GM21528 (cell line): ENCODE results near the gene CANT1.

Experiments used
- ATAC-seq: cut with Tn5 transposase; IDR thresholded peaks from one replicate; pipeline ENCODE4 v1.9.1; 2021; ENCODE audit warnings: mild to moderate bottlenecking, moderate library complexity; ENCODE audit not compliant: unreplicated experiment, low FRiP score

Gene CANT1

DNA sequence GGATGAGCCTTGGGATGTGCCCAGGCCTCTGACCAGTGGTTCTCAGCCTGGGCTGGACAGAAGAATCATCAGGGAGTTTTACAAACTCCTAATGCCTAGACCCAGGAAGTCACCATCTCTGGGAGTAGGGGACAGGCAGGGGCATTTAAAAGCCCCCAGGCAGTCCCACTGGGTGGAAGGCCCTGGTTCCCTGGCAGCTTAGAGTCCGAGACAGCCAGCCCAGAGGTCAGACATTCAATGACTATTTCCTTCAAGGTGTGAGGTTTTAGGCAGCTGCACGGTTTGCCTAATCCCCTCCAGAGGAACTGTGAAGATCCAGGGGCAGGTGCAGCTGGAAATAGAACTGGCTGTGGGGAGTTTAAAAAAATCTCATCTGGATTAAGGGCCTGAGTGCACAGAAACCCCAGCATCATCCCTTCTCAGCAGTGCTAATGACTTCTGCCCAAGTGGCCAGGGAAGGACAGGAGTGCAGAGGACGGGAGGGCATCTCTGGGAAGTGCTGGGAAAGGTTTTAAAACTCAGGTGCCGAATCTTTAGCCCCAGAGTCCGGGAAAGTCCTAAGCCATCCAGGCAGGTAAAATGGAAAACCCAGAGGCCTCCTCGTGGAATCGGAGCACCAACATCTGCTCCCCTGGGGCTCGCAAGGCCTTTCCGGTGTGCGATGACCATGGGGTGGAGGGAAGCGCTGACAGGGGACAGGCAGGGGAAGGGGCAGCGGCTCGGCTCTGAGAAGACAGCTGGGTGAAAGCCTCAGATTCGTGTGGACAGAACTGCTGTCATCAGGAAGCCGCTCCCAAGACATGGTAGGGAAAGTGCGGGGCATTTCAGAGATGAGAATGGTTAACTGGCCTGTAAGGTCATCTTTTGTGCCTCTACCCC, 28.3 kb downstream of the CANT1 start:
- no peak for ATAC-seq

DNA sequence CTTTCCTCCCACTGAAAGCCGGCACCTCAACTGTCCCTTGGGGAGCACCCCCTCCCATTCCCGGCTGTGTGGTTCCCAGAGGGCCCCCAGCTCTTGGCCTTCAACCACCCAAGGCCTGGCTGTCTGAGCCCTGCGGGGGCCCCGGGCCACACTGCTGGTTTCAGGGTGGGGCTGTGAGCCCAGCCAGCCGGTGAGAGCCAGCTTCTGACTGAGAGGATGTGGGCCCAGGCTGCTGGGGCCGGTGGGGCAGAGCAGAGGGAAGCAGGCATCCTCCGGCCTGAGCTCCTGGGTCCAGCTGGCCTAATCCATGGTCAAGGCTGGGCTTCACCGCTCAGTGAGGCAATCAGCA, 29.0 kb downstream of the CANT1 start:
- ATAC-seq = no peak

DNA sequence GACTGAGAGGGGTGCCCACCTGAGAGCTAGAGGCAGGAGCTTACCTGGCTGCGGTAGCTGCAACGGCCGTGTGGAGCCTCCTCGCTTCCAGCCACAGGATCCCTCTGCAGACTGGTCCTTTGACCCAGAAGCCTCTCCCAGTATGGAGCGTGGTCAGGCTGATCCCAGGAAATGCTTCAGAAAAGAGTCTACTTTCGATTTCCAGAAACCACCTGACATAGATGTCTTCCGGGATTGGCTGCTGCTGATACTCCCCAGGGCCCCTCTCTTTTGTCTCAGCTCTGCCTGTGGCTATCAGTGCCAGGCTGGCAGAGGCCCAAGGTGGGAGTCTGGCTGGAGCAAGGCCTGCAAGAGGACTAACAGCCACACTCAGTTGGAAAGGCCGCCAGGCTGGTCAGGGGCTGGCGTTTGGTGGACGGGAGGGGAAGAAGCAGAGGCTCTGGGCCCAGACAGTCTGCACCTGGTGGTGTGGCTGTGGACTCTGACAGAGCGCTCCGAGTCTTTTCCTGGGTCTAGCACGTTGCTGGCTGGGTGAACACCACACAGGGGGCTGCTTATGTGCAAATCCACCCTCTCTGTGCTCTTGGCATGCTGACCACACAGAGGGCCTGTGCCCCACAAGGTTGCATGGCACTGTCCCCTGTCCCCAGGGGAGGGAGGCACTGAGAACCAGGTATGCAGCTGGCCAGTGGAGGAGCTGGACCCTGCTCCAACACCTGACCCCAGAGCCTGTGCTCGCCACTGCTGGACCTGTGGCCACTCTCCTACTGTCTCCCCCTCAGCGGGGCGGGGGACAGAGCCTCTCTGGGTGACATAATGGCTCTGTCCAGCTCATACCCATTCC, 29.6 kb downstream of the CANT1 start, which contains the start of gene LGALS3BP:
Gene LGALS3BP (minus strand): TSS at position 144 of the 844 bp plus-strand sequence. CDS start 2,732 bp downstream, outside the sequence.
- no peak for ATAC-seq

DNA sequence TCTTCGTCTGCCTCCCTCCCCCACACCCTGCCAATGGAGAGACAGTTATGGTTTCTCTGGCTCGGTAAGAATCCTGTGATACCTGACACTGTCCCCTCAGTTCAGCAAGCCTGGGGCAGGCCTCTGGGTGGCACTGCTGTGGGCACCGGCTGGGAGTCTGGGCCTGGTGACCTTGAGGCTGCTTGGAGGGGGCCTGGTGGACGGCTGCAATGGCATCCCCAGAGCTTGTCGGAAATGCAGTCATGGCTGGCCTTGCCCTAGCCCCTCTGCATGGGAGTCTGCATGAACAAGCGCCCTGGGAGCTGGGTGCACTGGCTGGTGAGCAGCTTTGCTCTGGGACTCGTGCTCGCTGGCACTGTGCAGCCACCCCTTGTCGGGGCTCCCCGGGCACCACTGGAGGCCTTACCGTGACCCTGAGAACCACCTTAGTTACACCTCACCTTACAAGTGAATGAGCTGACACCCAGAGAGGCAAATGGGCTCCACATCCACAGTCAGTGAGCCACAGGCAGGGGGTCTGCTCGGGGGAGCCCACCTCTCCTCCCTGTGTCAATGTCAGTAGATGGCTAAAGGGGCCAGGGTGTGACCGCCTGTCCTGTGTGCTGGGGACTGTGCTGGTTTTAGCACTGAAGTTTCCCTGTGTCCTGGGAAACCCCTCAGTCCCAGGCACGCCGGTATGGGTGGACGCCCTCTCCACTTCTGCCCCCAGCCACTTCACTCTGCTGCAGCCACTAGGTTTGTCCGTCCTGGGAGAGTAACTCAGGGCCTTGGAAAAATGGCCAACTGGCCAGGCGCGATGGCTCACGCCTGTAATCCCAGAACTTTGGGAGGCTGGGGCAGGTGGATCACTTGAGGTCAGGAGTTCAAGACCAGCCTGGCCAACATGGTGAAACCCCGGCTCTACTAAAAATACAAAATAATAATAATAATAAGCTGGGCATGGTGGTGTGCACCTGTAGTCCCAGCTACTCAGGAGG, 31.3 kb downstream of the CANT1 start:
- no peak for ATAC-seq

DNA sequence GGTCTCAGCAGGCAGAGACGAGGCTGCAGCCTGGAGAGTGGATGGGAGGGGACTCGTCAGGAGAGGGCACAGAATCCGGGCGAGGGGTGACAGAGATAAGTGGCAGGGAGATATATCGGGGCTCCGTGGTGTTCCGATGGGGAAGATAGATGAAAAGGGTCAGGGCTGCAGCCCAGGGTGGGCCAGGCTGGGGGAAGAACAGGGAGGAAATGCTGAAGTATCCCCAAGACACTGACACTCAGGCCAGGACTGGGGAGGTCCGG, 32.0 kb downstream of the CANT1 start:
- no peak for ATAC-seq

DNA sequence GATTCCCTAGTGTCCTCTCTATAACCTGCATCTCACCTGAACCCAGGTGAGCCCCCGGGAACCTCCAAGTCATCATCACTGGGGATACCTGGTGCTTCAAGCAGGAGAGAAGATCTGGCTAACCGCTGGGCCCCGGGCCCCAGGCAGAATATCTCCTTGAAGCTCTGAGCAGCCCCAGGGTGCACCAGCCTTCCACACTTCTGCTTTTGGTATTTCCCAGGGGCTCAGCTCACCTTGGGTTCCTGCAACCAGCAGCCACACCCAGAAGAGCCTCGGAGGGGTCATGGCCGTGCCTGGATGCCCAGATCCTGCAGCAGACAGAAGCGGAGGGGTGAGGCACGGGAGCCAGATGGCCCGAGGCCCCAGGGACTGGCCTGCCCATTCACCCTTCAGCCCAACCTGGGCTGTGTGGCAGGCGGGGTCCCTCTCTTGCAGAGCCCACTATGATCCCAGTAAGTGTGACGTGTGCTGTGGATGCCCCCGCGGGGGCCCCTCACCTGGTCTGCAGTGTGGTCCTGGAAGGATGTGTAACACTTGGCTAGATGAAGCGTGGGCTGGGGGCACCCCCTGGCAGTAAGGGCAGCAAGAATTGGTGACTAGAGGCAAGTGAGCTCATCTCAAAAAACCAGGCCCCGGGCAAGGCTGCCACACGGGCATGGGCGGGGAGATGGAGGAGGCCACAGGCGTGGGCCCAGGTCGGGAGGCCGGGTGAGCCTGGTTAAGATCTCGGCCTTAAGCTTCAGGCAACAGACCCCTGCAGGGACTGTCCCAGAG, 32.5 kb downstream of the CANT1 start:
- ATAC-seq = no peak

DNA sequence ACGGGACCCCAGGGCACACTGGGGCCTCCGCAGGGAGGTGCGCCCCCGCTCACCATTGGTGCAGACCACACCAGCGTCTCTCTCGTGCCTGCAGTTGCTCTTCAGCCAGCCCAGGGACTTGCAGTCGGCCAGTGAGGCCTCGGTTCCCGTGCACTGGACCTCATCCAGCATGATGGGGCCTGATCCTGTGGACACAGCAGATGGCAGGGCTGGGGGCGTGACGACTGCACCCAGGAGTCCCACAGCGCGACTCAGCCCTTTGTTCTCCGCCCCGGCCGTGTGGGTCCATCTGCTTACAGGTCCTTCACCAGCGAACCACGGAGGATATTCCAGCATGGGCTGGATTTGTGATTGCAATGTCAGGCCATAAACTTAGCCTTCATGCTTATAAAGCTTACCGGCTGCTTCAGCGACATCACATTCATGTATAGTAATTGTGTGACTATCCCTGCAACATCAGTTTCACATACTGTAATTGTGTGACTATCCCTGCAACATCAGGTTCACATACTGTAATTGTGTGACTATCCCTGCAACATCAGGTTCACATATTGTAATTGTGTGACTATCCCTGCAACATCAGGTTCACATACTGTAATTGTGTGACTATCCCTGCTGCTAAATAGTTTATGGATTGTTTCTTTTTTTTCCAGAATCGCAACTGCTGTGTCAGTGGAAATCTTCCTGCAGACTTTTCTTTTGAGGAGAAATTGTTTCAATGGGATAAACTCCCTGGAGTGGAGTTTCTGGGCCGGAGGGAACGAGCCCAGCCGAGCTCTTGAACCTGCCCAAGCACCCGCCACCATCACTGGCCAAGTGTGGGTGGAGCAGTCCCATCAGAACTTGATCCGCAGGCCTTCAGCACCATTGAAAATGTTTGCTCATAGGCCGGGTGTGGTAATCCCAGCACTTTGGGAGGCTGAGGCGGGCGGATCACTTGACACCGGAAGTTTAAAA, 34.7 kb downstream of the CANT1 start:
- no peak for ATAC-seq

DNA sequence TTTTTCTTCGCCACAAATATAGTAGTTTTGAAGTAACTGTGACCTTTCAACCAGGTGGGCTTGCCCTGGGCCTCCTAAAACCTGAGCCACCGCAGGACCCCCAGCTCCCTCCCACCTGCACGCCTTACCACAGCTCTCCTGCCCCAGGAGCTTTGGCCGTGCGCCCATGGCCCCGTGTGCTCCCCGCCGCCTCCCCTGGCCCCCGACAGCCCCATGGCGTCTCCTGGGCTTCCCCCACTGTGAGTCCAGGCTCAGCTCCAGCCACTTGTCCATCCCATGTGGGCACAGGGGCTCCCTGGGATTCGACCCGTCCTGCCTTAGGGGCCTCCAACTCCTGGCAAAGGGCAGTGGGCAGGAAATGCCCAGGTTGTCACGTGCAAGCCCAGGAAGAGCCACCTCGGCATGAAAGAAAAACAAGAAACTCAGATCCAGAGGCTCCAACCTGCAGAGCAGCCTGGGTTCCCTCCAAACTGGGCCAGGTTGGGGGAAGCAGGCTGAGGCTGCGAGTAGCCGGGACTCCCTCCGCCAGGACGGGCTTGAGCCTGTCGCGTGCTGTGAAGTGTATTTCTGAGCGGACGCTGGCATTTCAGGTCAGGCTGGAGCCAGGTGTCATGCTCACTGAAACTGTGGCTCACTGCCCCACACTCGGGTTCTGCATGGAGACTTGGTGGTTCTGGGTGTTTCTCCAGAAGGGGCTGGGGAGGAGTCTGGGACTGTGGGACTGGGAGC, 35.6 kb downstream of the CANT1 start:
- no peak for ATAC-seq

DNA sequence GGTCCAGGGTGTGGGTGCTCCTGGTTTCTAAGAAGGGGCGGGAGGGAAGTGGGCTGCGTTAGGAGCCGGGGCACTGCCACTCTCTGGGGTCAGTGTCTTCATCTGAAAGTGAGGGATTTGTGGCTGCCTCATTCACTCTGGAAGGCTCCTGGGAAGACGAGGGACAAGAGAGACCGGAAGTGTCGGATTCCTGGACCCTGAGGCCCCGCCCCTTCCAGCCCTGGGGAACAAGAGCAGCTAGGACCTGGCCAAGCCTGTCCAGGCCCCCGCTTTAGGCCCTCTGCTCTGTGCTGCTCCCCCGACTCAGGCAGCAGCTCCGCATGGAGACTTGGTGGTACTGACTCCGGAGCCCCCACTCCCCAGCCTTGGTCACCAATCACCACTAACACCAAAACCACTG, 36.4 kb downstream of the CANT1 start:
- ATAC-seq = no peak

DNA sequence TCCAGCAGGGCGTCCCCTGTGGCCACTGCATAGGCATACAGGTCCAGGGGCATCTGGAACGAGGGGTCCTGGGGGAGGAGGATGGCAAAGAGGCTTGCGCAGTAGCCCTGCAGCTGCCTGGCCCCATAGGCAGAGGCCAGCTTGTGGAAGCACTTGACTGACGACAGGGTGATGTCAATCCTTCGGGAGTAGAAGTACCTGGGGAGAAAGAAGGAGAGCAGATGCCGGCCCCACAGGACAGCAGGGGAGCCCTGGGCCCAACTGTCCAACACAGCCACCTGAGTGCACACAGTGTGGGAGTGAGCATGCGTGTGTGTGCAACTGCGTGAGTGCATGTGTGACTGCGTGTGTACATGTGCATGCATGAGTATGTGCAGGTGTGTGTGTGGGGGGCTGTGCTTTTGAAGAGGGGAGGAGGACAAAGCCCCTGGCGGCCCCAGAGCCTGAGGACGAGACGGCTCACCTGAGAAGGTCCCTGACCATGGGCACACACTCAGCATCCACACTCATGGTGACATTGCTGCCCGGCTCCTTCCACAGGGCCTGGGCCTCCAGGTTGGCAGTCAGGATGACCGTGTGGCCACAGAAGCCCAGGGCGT, 37.0 kb downstream of the CANT1 start:
- no peak for ATAC-seq

DNA sequence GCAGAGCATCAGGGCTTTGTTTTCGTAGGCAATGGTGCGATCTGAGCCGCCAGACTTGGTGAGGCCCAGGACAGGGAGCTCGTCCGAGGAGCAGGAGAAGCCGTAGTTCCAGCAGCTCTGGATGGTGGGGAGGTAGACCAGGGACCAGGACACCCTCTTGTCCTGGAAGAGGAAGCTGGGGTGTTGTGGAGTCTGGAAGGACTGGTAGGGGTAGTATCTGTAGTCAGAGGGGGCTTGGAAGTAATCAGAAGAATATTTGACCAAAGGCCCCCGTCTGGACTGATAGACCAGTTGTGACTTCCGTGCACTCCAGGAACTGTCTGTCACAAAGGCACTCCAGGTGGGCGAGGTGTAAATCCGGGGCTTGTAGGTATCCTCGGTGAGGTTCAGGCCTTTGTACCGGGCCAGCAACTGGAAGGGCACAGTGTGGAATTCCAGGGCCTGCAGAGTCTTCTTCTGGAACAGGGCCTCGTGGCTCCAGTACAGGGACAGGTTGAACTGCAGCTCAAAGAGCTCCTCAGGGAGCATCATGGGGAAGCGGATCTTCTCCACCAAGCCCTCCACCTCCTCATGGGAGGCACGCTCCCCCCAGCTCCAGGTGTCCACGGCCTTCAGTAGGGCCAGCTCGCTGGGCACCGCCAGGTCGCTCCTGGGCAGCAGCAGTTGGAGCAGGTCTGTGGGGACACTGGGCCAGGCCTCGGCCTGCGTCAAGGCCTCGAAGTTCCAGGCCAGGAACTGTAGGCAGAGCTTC, 37.6 kb downstream of the CANT1 start:
- ATAC-seq = no peak

DNA sequence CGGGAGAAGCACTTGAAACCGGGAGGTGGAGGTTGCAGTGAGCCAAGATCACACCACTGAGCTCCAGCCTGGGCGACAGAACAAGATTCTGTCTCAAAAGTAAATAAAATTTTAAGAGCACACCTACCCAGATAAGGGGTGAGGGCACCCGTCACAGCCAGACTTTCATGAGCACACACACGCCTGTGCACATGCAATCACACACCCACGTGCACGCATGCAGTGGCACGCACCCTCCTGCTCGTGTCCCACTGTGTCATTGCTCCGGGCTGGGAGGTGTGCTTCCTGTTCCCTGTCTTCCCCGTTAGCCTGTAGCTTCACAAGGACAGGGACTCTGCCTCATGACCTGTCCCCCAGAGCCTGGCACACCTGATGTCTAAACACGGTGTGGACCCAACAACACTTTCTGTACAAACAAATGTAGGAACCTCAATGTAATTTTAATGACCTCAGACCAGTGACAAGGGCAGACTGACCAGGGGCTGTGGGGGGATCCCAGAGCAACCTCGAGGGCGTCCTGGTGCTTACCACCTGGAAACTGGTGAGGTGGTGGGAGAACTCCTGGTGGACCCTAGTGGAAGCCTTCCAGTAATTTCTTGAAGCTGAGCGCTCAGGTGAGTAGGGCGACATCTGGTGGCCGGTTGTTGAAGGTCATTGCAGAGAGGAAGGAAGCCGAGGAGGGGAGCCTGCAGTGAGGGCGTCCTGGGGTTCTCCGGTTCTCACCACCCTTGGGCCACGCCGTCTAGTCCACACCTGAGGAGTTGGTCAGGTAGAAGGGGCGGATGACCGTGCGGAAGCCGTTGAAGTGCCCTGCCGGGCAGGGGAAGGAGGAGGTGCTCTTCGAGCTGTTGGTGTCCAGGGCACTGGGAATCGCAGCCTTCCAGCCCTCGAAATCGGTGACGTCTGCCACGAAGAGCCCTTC, 38.5 kb downstream of the CANT1 start:
- ATAC-seq = no peak

DNA sequence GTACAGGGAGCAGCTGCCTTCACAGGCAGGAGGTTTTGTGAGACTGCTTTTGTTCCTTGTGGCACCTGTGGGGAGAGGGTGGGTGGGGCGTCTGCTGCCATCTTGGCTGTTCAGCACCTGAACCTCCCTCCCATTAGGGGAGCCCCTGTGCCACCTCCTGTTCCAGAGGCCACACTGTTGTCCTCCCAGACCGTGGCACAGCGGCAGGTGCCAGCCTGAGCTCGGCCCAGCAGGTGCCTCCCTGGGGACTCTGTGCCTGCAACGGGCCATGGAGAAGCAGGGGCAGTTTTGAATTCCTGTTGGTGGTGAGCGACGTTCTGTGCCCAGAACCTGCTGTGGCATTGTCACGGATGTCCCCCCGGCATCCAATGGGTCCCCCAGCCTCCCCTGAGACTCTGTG, 39.7 kb downstream of the CANT1 start:
- no peak for ATAC-seq

DNA sequence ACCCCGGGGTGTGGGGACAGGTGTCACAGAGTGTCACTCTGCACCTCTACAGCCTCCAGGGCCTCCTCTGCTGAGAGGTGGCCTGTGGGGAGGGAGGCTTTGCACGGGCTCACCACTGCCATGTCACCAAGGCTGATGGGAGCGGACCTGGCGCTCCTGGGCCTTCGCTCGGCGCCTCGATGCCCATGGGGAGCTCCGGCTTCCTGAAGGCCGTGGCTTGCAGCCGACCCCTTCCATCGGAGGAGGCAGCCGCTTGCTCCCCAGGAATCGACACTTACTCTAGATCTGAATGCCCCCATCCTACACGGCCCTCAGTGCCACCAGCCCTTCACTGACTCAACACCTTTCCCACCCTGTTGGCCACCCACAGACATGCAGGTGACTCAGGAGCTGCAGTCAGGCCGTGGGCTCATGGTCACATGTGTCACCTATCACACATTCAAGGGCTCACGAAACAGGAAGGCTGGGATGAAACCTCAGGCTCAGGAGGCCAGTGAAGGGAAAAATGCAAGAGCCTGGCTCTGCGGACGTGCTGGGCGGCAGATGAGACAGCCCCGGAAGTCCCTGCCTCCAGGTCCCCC, 41.7 kb downstream of the CANT1 start:
- ATAC-seq = no peak

DNA sequence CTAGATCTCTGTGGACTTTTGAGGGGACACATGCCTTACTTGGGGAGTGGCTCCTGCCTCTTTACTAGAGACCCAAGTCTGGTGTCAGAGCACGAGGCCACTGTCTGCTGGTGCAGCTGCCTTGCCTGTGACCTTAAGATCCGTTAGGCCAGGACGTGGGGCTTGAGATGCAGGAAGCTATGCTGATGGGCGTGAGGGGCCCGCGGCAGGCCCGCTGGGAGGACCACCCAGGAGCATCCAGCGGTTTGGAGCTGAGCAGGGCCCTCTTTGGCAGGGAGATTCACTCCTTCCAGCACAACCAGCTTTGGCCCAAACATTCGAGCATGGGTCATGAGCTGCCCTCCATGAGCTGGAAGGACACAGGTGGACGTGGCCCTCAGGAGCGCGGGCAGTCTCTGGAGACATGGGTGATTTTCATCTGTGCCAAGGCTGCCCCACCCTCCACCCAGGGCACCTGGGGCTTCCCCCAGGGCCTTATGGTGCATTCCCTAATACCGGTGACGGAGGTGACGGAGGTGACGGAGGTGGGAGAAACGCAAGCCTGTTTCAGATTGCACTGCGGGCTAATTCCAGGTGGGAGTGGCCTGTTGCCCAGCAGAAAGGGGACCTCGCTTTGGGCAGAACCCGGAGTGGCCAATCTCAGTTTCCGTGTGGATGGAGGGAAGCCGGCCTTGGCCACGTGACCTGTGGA, 42.5 kb downstream of the CANT1 start:
- no peak for ATAC-seq
